ENCODE data around the gene TCF4. TPM values are rescaled to one million over a fixed set of nuclear protein-coding genes. Genes with fewer than 3 reads are reported as not detected.

TCF4 gene
- total and polyA plus RNA-seq, 7 donors: 3.5 to 149 (median 106) TPM

- H3K27me3 ChIP-seq: no peaks in the 10 kb centered on the region
- peak overlapping the region in 2 of 4 donors; percentile 6 to 12 for H3K27ac ChIP-seq
- H3K9me3 ChIP-seq: no peaks in the 10 kb centered on the region
- no peak overlapping the region for H3K4me3 ChIP-seq
- 50 to 89% methylated on average over 3 of the region's 3 CpGs for WGBS, 2 donors
- H3K4me1 ChIP-seq: peaks cover 0 to 43% (median 25%) of the 10 kb centered on the region in 4 donors
- no peak for DNase-seq
- H3K36me3 ChIP-seq: no peaks in the 10 kb centered on the region
- intact Hi-C loops (cut with DNase I): loop anchor here (5.0 kb wide), 1 partner anchor 53 kb away; no protein-coding TSS in a partner anchor
- TF ChIP-seq EP300 (IDR thresholded peaks at IDR 0.05) (no peak), CTCF (IDR thresholded peaks at IDR 0.05) (no peak), POLR2AphosphoS5 (IDR thresholded peaks at IDR 0.05) (no peak), POLR2A (IDR thresholded peaks at IDR 0.05) (no peak)
Measured at GRCh38 chr18:55353806-55354205, 234.2 kb downstream of the TCF4 start.

GRCh38 chr18:55353391-55353790 is 234.6 kb downstream of the TCF4 start:
- Histone ChIP-seq H3K4me1 (peaks cover 0 to 48% (median 30%) of the 10 kb centered on the region in 4 donors), H3K4me3 (no peak overlapping the region), H3K27ac (peak overlapping the region in 1 of 4 donors; percentile 12), H3K27me3 (no peaks in the 10 kb centered on the region), H3K36me3 (no peaks in the 10 kb centered on the region), H3K9me3 (no peaks in the 10 kb centered on the region)
- TF ChIP-seq CTCF (IDR thresholded peaks at IDR 0.05) (no peak), POLR2AphosphoS5 (IDR thresholded peaks at IDR 0.05) (no peak), EP300 (IDR thresholded peaks at IDR 0.05) (no peak), POLR2A (IDR thresholded peaks at IDR 0.05) (no peak)
- DNase-seq: no peak
- intact Hi-C loops (cut with DNase I): loop anchor here (5.0 kb wide), 1 partner anchor 54 kb away; no protein-coding TSS in a partner anchor
- 74 to 84% methylated on average over 3 of the region's 3 CpGs for WGBS, 2 donors

GRCh38 chr18:55351980-55352714 is 235.8 kb downstream of the TCF4 start:
- WGBS, 2 donors: 82 to 85% methylated on average over 3 of the region's 3 CpGs
- no peaks in the 10 kb centered on the region for H3K36me3 ChIP-seq

GRCh38 chr18:55351241-55351691 is 236.7 kb downstream of the TCF4 start:
- H3K27me3 ChIP-seq: no peaks in the 10 kb centered on the region
- peaks cover 0 to 69% (median 50%) of the 10 kb centered on the region in 4 donors for H3K4me1 ChIP-seq
- intact Hi-C loops (cut with DNase I): loop anchor here (5.0 kb wide), 1 partner anchor 56 kb away; no protein-coding TSS in a partner anchor
- no peaks in the 10 kb centered on the region for H3K36me3 ChIP-seq
- no peak for DNase-seq
- peak overlapping the region in 3 of 4 donors; percentile 34 to 54 (median 41) for H3K27ac ChIP-seq
- H3K9me3 ChIP-seq: no peaks in the 10 kb centered on the region
- WGBS, 2 donors: 23 to 53% methylated on average over 6 of the region's 6 CpGs
- no peak for TF ChIP-seq CTCF (IDR thresholded peaks at IDR 0.05)
- no peak for TF ChIP-seq POLR2A (IDR thresholded peaks at IDR 0.05)
- no peak for TF ChIP-seq EP300 (IDR thresholded peaks at IDR 0.05)
- TF ChIP-seq POLR2AphosphoS5 (IDR thresholded peaks at IDR 0.05): no peak
- H3K4me3 ChIP-seq: no peak overlapping the region

More at GRCh38 chr18:55351980-55352714, 235.8 kb downstream of the TCF4 start:
- Histone ChIP-seq H3K27ac (peak overlapping the region in 2 of 4 donors; percentile 21 to 54), H3K4me3 (no peak overlapping the region), H3K4me1 (peaks cover 0 to 60% (median 42%) of the 10 kb centered on the region in 4 donors), H3K27me3 (no peaks in the 10 kb centered on the region), H3K9me3 (no peaks in the 10 kb centered on the region)
- TF ChIP-seq POLR2A (IDR thresholded peaks at IDR 0.05) (no peak), EP300 (IDR thresholded peaks at IDR 0.05) (no peak), CTCF (IDR thresholded peaks at IDR 0.05) (no peak)
- intact Hi-C loops (cut with DNase I): loop anchor here (5.0 kb wide), 1 partner anchor 55 kb away; no protein-coding TSS in a partner anchor
- DNase-seq: no peak

Data from sigmoid colon (tissue), 7 donors.